CD4-positive, alpha-beta T cell treated with Interleukin-4 for 4 hours (primary cell): ENCODE data around the gene CLASP1.
"Not testable (repeated sequence)": the region's sequence is repeated elsewhere in the genome, so short reads cannot be mapped to it uniquely, and the experiment has no call there.

Experiments
- DNase-seq: peaks from one replicate; pipeline ENCODE4 v3.0.0-alpha.2; 2020

Gene CLASP1

GRCh38 chr2:121336528-121337294, 312.6 kb downstream of the CLASP1 start:
- DNase-seq: no peak

GRCh38 chr2:121335294-121336290, 313.7 kb downstream of the CLASP1 start:
- no peak for DNase-seq

- no peak for DNase-seq
These were observed 314.5 kb downstream of the CLASP1 start for GRCh38 chr2:121334581-121335293.

GRCh38 chr2:121333834-121334558, 315.3 kb downstream of the CLASP1 start:
- no peak for DNase-seq

GRCh38 chr2:121333231-121333630, 316.0 kb downstream of the CLASP1 start:
- no peak for DNase-seq

- DNase-seq: not testable (repeated sequence)
These were observed 317.9 kb downstream of the CLASP1 start for GRCh38 chr2:121331324-121331723.

- no peak for DNase-seq
These were observed 318.3 kb downstream of the CLASP1 start for GRCh38 chr2:121330921-121331320.

- DNase-seq: no peak
These were observed 319.5 kb downstream of the CLASP1 start for GRCh38 chr2:121329786-121330185.

- no peak for DNase-seq
These were observed 322.6 kb downstream of the CLASP1 start for GRCh38 chr2:121326628-121327027.

- no peak for DNase-seq
These were observed 324.7 kb downstream of the CLASP1 start for GRCh38 chr2:121324601-121325000.

GRCh38 chr2:121321476-121321875, 327.8 kb downstream of the CLASP1 start:
- no peak for DNase-seq

GRCh38 chr2:121319941-121320340, 329.3 kb downstream of the CLASP1 start:
- no peak for DNase-seq

- no peak for DNase-seq
These were observed 332.3 kb downstream of the CLASP1 start for GRCh38 chr2:121316986-121317385.

GRCh38 chr2:121313701-121314100, 335.6 kb downstream of the CLASP1 start:
- DNase-seq: not testable (repeated sequence)

GRCh38 chr2:121309801-121310200, 339.5 kb downstream of the CLASP1 start:
- peak; percentile 26 for DNase-seq

GRCh38 chr2:121309323-121309722, 339.9 kb downstream of the CLASP1 start:
- DNase-seq: no peak

- DNase-seq: no peak
These were observed 342.2 kb downstream of the CLASP1 start for GRCh38 chr2:121307048-121307447.

GRCh38 chr2:121304941-121305340, 344.3 kb downstream of the CLASP1 start:
- DNase-seq: no peak

GRCh38 chr2:121303531-121304263, 345.6 kb downstream of the CLASP1 start:
- DNase-seq: no peak

GRCh38 chr2:121301190-121301589, 348.1 kb downstream of the CLASP1 start:
- not testable (repeated sequence) for DNase-seq

- no peak for DNase-seq
These were observed 350.8 kb downstream of the CLASP1 start for GRCh38 chr2:121298476-121298875.

- not testable (repeated sequence) for DNase-seq
These were observed 351.4 kb downstream of the CLASP1 start for GRCh38 chr2:121297866-121298265.
